Mesendoderm (in vitro differentiated cells): Measurements from ENCODE around the gene TRIM41. TPM values are rescaled to one million over a fixed set of nuclear protein-coding genes. Genes with fewer than 3 reads are reported as not detected.
"Not testable (repeated sequence)": the region's sequence is repeated elsewhere in the genome, so short reads cannot be mapped to it uniquely, and the experiment has no call there.

ENCODE experiments used
- DNase-seq: peaks from one replicate; pipeline ENCODE4 v3.0.0; 2013
- H2AK5ac ChIP-seq: 2 replicates; pipeline ENCODE4 v1.6.1; 2013; ENCODE audit warnings: low read length, inconsistent platforms
- H2BK120ac ChIP-seq: 2 replicates; pipeline ENCODE4 v1.6.1; 2013; ENCODE audit warnings: low read depth, mild to moderate bottlenecking, low read length, moderate library complexity, mixed read lengths
- H2BK15ac ChIP-seq: replicated peaks from 2 replicates; pipeline ENCODE4 v1.6.1; 2013; ENCODE audit warnings: low read depth, mild to moderate bottlenecking, moderate library complexity
- H2BK5ac ChIP-seq: 2 replicates; pipeline ENCODE4 v1.6.1; 2013; ENCODE audit warnings: low read length, inconsistent platforms
- H3K18ac ChIP-seq: 2 replicates; pipeline ENCODE4 v1.6.1; 2013; ENCODE audit warnings: mild to moderate bottlenecking, low read length, mixed read lengths
- H3K23ac ChIP-seq: one replicate; pipeline ENCODE4 v1.6.1; 2013; ENCODE audit warnings: low read length
- H3K27ac ChIP-seq: 2 replicates; pipeline ENCODE4 v1.5.1; 2013; ENCODE audit warnings: low read depth, mild to moderate bottlenecking, inconsistent platforms, low read length, moderate library complexity
- H3K27me3 ChIP-seq: 2 replicates; pipeline ENCODE4 v1.6.1; 2013; ENCODE audit warnings: low read length, control low read depth, mild to moderate bottlenecking, inconsistent platforms; ENCODE audit not compliant: insufficient read depth, poor library complexity
- H3K36me3 ChIP-seq: 2 replicates; pipeline ENCODE4 v1.6.1; 2013; ENCODE audit warnings: low read length, inconsistent platforms; ENCODE audit not compliant: control insufficient read depth, insufficient read depth
- H3K4ac ChIP-seq: one replicate; pipeline ENCODE4 v1.6.1; 2013; ENCODE audit warnings: low read depth, mild to moderate bottlenecking, low read length, moderate library complexity
- H3K4me1 ChIP-seq: 2 replicates; pipeline ENCODE4 v1.6.1; 2013; ENCODE audit warnings: low read depth, low read length, inconsistent platforms; ENCODE audit not compliant: control insufficient read depth
- H3K4me2 ChIP-seq: 2 replicates; pipeline ENCODE4 v1.6.1; 2013; ENCODE audit warnings: low read length
- H3K4me3 ChIP-seq: 2 replicates; pipeline ENCODE4 v1.5.1; 2013; ENCODE audit warnings: mild to moderate bottlenecking, low read length
- H3K56ac ChIP-seq: one replicate; pipeline ENCODE4 v1.6.1; 2013; ENCODE audit warnings: low read length
- H3K79me1 ChIP-seq: 2 replicates; pipeline ENCODE4 v1.6.1; 2013; ENCODE audit warnings: low read length, inconsistent platforms
- H3K79me2 ChIP-seq: 2 replicates; pipeline ENCODE4 v1.6.1; 2013; ENCODE audit warnings: mild to moderate bottlenecking, low read length; ENCODE audit not compliant: control insufficient read depth, insufficient read depth
- H3K9ac ChIP-seq: 2 replicates; pipeline ENCODE4 v1.6.1; 2013; ENCODE audit warnings: low read length, inconsistent platforms
- H4K5ac ChIP-seq: one replicate; pipeline ENCODE4 v1.6.1; 2013; ENCODE audit warnings: low read length
- H4K8ac ChIP-seq: one replicate; pipeline ENCODE4 v1.6.1; 2013; ENCODE audit warnings: low read depth, mild to moderate bottlenecking, control low read depth, low read length, moderate library complexity
- WGBS: extraction: QIAGEN DNeasy Blood & Tissue Kit; methylation state at CpG from one replicate; pipeline ENCODE4 v1.1.7; 2013; ENCODE audit warnings: low lambda C conversion rate, missing lambda C conversion rate; ENCODE audit not compliant: insufficient coverage; ENCODE audit errors: extremely low coverage; 5-methylcytosine and 5-hydroxymethylcytosine counted together
- polyA plus RNA-seq, 2 experiments: library from polyadenylated mRNA; stranded (reverse); fragments of 200-250 nt; gene quantifications; one replicate each; pipeline ENCODE4 v1.2.3, GENCODE V29; 2013

The TRIM41 gene
- polyA plus RNA-seq (2013, experiment 1 of 2) = 15.1 TPM
- 14.4 TPM for polyA plus RNA-seq (2013, experiment 2 of 2)

GRCh38 chr5:181223058-181223728 is at the start of gene TRIM41:
Gene TRIM41 (plus strand): TSS chr5:181223281. CDS start chr5:181224000, 719 bp downstream.
- H3K79me1 ChIP-seq = peaks cover 5% of the 10 kb centered on the region
- peak within 1 kb of the TSS; percentile 84 for H3K4me3 ChIP-seq
- H3K23ac ChIP-seq = peak within 1 kb of the TSS; percentile 29
- H2BK120ac ChIP-seq = no peak within 1 kb of the TSS
- peaks cover 2% of the 10 kb centered on the region for H3K79me2 ChIP-seq
- H3K27me3 ChIP-seq = no peaks in the 10 kb centered on the region
- H3K36me3 ChIP-seq = no peaks in the 10 kb centered on the region
- WGBS = no CpG with 5 or more reads among the region's 59 CpGs
- no peak within 1 kb of the TSS for H2BK15ac ChIP-seq
- H3K18ac ChIP-seq = peak within 1 kb of the TSS; percentile 88
- no peak within 1 kb of the TSS for H4K5ac ChIP-seq
- peak within 1 kb of the TSS; percentile 97 for H3K9ac ChIP-seq
- H3K27ac ChIP-seq = peak within 1 kb of the TSS; percentile 94
- H2AK5ac ChIP-seq = peak within 1 kb of the TSS; percentile 59
- H3K56ac ChIP-seq = peak within 1 kb of the TSS; percentile 99
- peak within 1 kb of the TSS; percentile 49 for H3K4ac ChIP-seq
- DNase-seq = peak; percentile 99
- H4K8ac ChIP-seq = no peak within 1 kb of the TSS
- H3K4me1 ChIP-seq = peaks cover 4% of the 10 kb centered on the region
- peak within 1 kb of the TSS; percentile 97 for H2BK5ac ChIP-seq
- peak within 1 kb of the TSS; percentile 97 for H3K4me2 ChIP-seq

DNA sequence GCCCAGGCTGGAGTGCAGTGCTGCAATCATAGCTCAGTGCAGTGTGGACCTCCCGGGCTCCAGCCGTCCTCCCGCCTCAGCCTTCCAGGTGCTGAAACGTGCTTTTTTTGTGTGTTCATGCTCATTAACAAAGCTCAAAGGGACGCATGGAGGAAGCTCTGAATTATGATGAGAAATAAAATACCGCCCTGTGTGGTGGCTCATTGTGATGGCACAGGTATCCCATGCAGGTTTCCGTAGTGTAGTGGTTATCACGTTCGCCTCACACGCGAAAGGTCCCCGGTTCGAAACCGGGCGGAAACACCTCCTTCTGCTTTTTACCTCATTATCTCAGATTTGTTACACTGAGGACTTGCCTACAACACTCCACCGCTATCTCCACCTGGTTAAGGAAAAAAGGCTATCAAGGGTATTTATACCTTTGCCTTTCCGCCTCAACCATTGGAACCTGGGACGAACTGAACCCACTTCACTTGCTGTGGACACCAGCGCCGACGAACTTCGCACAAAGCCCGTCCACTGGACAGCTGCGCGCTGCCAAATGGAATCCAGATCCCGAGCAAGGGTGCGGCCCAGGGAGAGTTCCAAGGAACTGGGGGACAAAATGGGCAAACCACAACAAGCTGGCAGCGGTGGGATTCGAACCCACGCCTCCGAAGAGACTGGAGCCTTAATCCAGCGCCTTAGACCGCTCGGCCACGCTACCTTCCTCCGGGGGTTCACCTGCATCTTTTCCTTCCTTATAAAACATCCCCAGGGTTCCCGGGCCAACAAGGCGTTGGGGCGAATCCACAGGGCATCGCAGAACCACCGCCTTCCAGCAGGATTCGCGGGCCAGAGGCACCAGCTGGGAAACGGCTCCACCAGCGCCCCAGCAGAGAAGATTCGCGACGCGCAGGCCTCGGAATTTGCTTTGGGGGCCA is 49.4 kb upstream of the TRIM41 start:
- H3K79me2 ChIP-seq = no peaks in the 10 kb centered on the region
- H3K4ac ChIP-seq = no peak overlapping the region
- H3K9ac ChIP-seq = peak overlapping the region; percentile 51
- H3K27me3 ChIP-seq = peaks cover 2% of the 10 kb centered on the region
- no peak overlapping the region for H3K23ac ChIP-seq
- peak overlapping the region; percentile 68 for H3K56ac ChIP-seq
- H4K8ac ChIP-seq = no peak overlapping the region
- H3K18ac ChIP-seq = no peak overlapping the region
- no peak overlapping the region for H3K27ac ChIP-seq
- peak overlapping the region; percentile 57 for H3K4me2 ChIP-seq
- H4K5ac ChIP-seq = no peak overlapping the region
- DNase-seq = peak; percentile 100
- no peak overlapping the region for H2AK5ac ChIP-seq
- no peak overlapping the region for H2BK15ac ChIP-seq
- no peak overlapping the region for H2BK120ac ChIP-seq
- no CpG with 5 or more reads among the region's 50 CpGs for WGBS
- H3K4me3 ChIP-seq = peak overlapping the region; percentile 25
- H2BK5ac ChIP-seq = no peak overlapping the region
- no peaks in the 10 kb centered on the region for H3K4me1 ChIP-seq
- no peaks in the 10 kb centered on the region for H3K36me3 ChIP-seq
- no peaks in the 10 kb centered on the region for H3K79me1 ChIP-seq

DNA sequence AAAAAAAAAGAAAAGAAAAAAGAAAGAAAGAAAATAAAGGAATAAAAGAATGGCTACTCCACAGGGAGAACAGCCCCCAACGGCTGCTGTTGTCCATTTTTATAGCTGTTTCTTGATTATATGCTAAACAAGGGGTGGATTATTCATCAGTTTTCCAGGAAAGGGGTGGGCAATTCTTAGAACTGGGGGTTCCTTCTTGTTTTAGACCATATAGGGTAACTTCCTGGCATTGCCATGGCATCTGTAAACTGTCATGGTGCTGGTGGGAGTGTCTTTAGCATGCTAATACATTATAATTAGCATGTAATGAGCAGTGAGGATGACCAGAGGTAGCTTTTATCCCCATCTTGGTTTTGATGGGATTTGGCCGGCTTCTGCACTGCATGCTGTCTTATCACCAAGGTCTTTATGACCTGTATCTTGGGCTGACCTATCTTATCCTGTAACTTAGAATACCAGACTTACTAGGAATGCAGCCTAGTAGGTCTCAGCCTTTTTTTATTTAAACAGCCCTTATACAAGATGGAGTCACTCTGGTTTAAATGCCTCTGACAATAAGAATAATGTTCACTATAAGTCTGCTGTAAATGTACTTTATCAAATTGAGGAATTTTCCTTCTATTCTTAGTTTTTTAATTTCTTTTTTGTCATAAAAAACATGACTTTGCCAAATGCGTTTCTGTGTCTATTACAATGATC is 46.7 kb upstream of the TRIM41 start:
- Histone ChIP-seq H2BK120ac (no peak overlapping the region), H3K27me3 (no peaks in the 10 kb centered on the region), H3K18ac (no peak overlapping the region), H3K27ac (no peak overlapping the region), H2AK5ac (no peak overlapping the region), H3K4me3 (no peak overlapping the region), H2BK5ac (no peak overlapping the region), H4K8ac (no peak overlapping the region), H2BK15ac (no peak overlapping the region), H3K79me1 (no peaks in the 10 kb centered on the region), H3K36me3 (no peaks in the 10 kb centered on the region), H3K4ac (no peak overlapping the region), H3K79me2 (no peaks in the 10 kb centered on the region), H3K56ac (no peak overlapping the region), H3K23ac (no peak overlapping the region), H4K5ac (no peak overlapping the region), H3K4me2 (no peak overlapping the region), H3K4me1 (no peaks in the 10 kb centered on the region), H3K9ac (no peak overlapping the region)
- no peak for DNase-seq
- no CpG with 5 or more reads among the region's 3 CpGs for WGBS

GRCh38 chr5:181177559-181177958 is 45.5 kb upstream of the TRIM41 start:
- H3K4me3 ChIP-seq, H4K8ac ChIP-seq, H3K56ac ChIP-seq, H3K27ac ChIP-seq, H3K23ac ChIP-seq, H4K5ac ChIP-seq, H3K18ac ChIP-seq, H3K79me1 ChIP-seq, H2BK120ac ChIP-seq, H3K36me3 ChIP-seq, H3K79me2 ChIP-seq, H3K4ac ChIP-seq, H3K9ac ChIP-seq, H2BK5ac ChIP-seq, H3K4me1 ChIP-seq, DNase-seq, H2BK15ac ChIP-seq, H3K4me2 ChIP-seq, H2AK5ac ChIP-seq, H3K27me3 ChIP-seq: not testable (repeated sequence)
- WGBS = no CpG with 5 or more reads among the region's 14 CpGs

DNA sequence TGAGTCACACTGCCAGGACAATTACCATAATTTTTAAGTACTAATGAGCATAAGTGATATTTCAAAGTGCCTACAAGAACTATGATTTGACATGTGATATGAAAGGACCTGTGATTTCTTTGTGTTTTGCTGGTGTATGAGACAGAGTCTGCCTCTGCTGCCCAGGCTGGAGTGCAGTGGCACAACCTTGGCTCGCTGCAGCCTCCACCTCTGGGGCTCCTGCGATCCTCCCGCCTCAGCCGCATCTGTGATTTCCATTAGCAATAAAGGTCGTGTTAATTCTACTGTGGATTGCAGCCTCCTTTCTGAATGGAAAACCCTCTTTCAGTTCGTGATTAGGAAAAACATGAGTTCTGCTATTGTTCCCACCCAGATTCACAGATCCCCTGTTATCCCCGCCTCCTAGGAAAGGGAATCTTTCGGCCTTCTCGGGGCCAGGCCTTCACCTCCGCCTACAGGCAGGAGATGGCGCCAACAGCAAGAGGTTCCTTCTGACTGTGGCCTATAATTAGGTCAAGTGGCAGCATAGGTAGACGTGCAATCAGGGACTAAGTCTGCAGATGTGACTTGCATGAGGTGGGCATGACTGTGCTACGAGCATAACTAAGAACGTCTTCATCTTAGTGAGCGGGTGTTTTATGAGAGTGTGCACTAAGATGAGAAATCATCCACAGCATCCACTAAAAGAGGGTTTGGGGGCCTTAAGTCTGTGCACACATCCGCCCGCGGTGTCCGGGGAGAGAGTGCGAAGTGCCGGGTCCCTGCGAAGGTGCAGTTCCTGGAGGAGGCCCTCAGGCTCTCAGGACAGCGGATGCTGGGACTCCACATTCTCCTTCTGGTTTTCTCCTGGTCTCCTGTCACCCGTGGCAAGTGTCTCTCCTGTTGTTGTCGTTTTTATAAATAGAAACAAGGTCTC is 41.2 kb upstream of the TRIM41 start:
- Histone ChIP-seq H3K79me2 (no peaks in the 10 kb centered on the region), H3K4me1 (no peaks in the 10 kb centered on the region), H3K4ac (no peak overlapping the region), H2BK5ac (no peak overlapping the region), H3K23ac (no peak overlapping the region), H3K27me3 (no peaks in the 10 kb centered on the region), H3K56ac (no peak overlapping the region), H3K18ac (no peak overlapping the region), H4K8ac (no peak overlapping the region), H3K4me3 (no peak overlapping the region), H2BK15ac (no peak overlapping the region), H3K27ac (no peak overlapping the region), H3K36me3 (no peaks in the 10 kb centered on the region), H3K4me2 (no peak overlapping the region), H3K79me1 (no peaks in the 10 kb centered on the region), H2AK5ac (no peak overlapping the region), H2BK120ac (no peak overlapping the region), H4K5ac (no peak overlapping the region), H3K9ac (no peak overlapping the region)
- DNase-seq = peak; percentile 91
- no CpG with 5 or more reads among the region's 25 CpGs for WGBS
